Endothelial cell (in vitro differentiated cells): ENCODE data around the gene DOCK4. TPM values are rescaled to one million over a fixed set of nuclear protein-coding genes. Genes with fewer than 3 reads are reported as not detected.
A peak's percentile ranks its signal among the peaks of the same experiment; 100 is the strongest.

Experiments
- DNase-seq: peaks from one replicate; pipeline ENCODE4 v3.0.0; 2021; ENCODE audit warnings: low spot score
- H3K27ac Mint-ChIP-seq: one replicate; pipeline ENCODE4 v1.8.0; 2021; ENCODE audit warnings: mixed read lengths, inconsistent platforms; ENCODE audit not compliant: unreplicated experiment
- H3K27me3 Mint-ChIP-seq: one replicate; pipeline ENCODE4 v1.8.0; 2021; ENCODE audit warnings: mild to moderate bottlenecking, moderate library complexity, mixed read lengths, inconsistent platforms; ENCODE audit not compliant: unreplicated experiment
- H3K36me3 Mint-ChIP-seq: one replicate; pipeline ENCODE4 v1.8.0; 2021; ENCODE audit warnings: mild to moderate bottlenecking, low read depth, mixed read lengths, inconsistent platforms; ENCODE audit not compliant: unreplicated experiment
- H3K4me1 Mint-ChIP-seq: one replicate; pipeline ENCODE4 v1.8.0; 2021; ENCODE audit warnings: mild to moderate bottlenecking, mixed read lengths, inconsistent platforms; ENCODE audit not compliant: unreplicated experiment
- H3K4me3 Mint-ChIP-seq: one replicate; pipeline ENCODE4 v1.8.0; 2021; ENCODE audit warnings: mild to moderate bottlenecking, mixed read lengths, inconsistent platforms; ENCODE audit not compliant: unreplicated experiment
- H3K9me3 Mint-ChIP-seq: one replicate; pipeline ENCODE4 v1.8.0; 2021; ENCODE audit warnings: mixed read lengths, inconsistent platforms; ENCODE audit not compliant: unreplicated experiment
- total RNA-seq: library from RNA; stranded (reverse); fragmentation: NEBNext Ultra II Directional; extraction: Animal tissue kit (Norgen Biotek cat#: 25700); gene quantifications from one replicate; pipeline ENCODE4 v1.2.1, GENCODE V29; 2021; ENCODE audit not compliant: unreplicated experiment
- TF ChIP-seq, protein P1 (sequence below): fragments of 200-600 bp; sonication (generic); IDR thresholded peaks from one replicate; pipeline ENCODE4 v1.5.0; 2021; ENCODE audit warnings: antibody characterized with exemption; ENCODE audit not compliant: unreplicated experiment

DOCK4 gene
- total RNA-seq, 1 donor from 2014 or later = 99.2 TPM

DNA sequence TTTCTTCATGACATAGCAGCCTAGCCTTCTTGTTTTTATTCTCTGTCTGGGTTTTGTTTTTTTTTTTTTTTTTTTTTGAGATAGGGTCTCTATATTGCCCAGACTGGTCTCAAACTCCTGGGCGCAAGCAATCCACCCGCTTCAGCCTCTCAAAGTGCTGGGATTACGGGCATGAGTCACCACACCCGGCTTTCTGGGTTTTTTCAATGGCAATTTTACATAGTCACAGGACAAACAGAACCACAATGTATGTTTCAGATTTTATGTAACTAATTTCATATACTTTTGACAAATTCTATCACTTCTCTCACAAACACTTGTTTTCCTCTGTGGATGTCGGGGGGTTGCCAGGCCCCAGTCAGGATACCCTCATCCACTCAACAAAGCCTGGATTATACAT is 16.5 kb downstream of the DOCK4 start:
- Mint-ChIP-seq H3K27me3 (peaks cover 3% of the 10 kb centered on the region), H3K27ac (no peak overlapping the region), H3K4me1 (peaks cover 72% of the 10 kb centered on the region), H3K36me3 (peaks cover 7% of the 10 kb centered on the region), H3K4me3 (no peak overlapping the region), H3K9me3 (no peaks in the 10 kb centered on the region)
- TF ChIP-seq, protein P1, sequence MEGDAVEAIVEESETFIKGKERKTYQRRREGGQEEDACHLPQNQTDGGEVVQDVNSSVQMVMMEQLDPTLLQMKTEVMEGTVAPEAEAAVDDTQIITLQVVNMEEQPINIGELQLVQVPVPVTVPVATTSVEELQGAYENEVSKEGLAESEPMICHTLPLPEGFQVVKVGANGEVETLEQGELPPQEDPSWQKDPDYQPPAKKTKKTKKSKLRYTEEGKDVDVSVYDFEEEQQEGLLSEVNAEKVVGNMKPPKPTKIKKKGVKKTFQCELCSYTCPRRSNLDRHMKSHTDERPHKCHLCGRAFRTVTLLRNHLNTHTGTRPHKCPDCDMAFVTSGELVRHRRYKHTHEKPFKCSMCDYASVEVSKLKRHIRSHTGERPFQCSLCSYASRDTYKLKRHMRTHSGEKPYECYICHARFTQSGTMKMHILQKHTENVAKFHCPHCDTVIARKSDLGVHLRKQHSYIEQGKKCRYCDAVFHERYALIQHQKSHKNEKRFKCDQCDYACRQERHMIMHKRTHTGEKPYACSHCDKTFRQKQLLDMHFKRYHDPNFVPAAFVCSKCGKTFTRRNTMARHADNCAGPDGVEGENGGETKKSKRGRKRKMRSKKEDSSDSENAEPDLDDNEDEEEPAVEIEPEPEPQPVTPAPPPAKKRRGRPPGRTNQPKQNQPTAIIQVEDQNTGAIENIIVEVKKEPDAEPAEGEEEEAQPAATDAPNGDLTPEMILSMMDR = no peak
- DNase-seq = no peak

DNA sequence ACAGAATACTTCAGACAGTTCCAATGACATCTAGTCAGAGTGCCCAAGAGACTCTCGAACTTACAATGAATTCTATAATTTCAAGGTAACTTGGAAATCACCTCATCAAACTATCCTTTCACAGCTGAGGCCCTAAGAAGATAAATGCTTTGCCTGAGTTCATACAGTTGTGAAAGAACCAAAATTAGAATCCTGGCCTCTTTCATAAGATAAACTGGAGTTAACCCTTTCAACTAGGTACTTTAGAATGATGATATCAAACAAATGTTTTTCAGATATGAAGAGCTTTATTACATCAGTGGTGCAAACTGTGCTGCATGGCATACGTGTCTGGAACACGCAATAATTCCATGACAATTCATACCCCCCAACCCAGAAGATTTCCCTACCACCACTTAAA is 17.9 kb downstream of the DOCK4 start:
- Mint-ChIP-seq H3K9me3 (no peaks in the 10 kb centered on the region), H3K4me3 (no peak overlapping the region), H3K27me3 (no peaks in the 10 kb centered on the region), H3K36me3 (no peaks in the 10 kb centered on the region), H3K4me1 (peaks cover 83% of the 10 kb centered on the region), H3K27ac (no peak overlapping the region)
- TF ChIP-seq, protein P1 = no peak
- DNase-seq = no peak

DNA sequence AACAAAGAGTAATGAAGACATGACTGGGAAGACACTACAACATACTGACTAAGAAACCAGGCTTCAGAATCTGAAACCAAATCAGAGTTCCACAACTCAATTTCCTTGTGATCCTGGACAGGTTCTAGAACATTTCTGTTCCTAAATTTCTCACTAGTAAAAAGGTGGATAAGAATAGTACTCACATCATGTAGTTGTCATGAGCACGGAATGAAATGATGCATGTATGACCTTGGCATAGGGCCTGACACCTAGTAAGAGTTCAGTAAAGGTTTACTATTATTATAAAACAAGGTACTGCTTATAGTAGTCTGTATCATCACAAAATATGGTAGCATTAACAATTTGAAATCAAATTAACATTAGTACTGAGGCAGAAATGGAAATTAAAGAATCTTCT is 19.9 kb downstream of the DOCK4 start:
- TF ChIP-seq, protein P1 = no peak
- H3K27ac Mint-ChIP-seq = peak overlapping the region; percentile 38
- no peak for DNase-seq
- H3K27me3 Mint-ChIP-seq = no peaks in the 10 kb centered on the region
- no peak overlapping the region for H3K4me3 Mint-ChIP-seq
- no peaks in the 10 kb centered on the region for H3K9me3 Mint-ChIP-seq
- peaks cover 5% of the 10 kb centered on the region for H3K36me3 Mint-ChIP-seq
- H3K4me1 Mint-ChIP-seq = peaks cover 80% of the 10 kb centered on the region

DNA sequence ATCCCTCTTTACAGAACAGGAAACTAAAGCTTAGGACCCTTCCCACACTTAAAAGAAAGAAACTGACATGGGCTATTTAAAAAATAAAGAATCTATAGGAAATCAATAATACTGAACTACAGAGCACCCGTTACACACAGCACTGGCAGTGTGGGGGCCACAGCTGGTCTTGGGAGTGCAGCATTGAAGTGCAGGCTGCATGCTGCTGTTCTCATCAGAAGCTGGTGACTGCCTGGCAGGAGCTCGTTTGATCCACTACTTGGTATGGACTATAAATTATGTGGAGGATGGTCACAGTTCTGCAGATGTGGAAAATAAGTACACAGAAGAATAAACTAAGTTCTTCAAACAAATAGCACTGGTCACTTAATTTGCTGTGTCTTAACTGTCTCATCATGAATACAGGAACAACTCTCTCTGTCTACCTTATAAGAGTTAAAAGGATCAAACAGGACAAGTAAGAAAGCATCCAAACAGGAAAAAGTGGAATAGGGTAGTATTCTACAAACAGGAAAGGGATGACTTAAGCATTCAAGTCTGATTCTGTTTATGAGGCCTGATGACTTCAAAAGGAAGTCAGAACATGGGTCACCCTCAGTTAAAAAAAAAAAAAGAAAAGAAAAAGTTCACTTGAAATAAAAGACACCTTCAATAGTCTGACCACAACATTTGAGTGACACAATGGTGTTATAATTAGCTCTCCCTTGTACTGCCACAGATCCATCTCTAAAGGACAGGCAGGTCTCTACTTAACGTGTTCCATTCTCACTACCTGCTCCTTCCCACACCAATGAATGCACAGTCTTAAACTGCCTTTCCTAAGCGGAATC is 21.0 kb downstream of the DOCK4 start:
- peaks cover 74% of the 10 kb centered on the region for H3K4me1 Mint-ChIP-seq
- peak overlapping the region; percentile 67 for H3K27ac Mint-ChIP-seq
- peaks cover 5% of the 10 kb centered on the region for H3K36me3 Mint-ChIP-seq
- DNase-seq = no peak
- H3K27me3 Mint-ChIP-seq = no peaks in the 10 kb centered on the region
- H3K9me3 Mint-ChIP-seq = no peaks in the 10 kb centered on the region
- TF ChIP-seq, protein P1 = no peak
- H3K4me3 Mint-ChIP-seq = peak overlapping the region; percentile 5

DNA sequence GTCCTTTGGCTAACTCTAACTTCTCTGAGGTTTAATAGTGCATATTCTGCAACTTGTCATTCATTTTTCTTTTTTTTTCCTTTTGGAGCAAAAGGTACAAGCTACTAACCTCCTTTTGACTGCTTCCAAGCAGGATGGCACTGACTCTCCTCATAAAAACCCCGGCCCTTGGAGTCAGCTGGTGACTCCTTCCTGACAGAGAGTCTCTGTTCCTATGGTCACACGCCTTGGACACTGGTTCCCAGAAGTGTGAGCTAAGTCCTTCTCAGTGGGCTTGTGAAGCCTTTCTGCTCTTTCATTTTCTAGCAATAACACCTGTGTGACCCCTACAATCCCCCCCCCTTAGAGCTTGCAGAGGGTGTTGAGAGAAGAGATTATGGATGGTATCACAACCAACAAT is 21.7 kb downstream of the DOCK4 start:
- H3K9me3 Mint-ChIP-seq = no peaks in the 10 kb centered on the region
- TF ChIP-seq, protein P1 = no peak
- H3K4me3 Mint-ChIP-seq = no peak overlapping the region
- H3K27me3 Mint-ChIP-seq = no peaks in the 10 kb centered on the region
- peaks cover 5% of the 10 kb centered on the region for H3K36me3 Mint-ChIP-seq
- peak overlapping the region; percentile 67 for H3K27ac Mint-ChIP-seq
- no peak for DNase-seq
- peaks cover 74% of the 10 kb centered on the region for H3K4me1 Mint-ChIP-seq
